Measurements from ENCODE around the gene EPPIN. TPM values are rescaled to one million over a fixed set of nuclear protein-coding genes. Genes with fewer than 3 reads are reported as not detected.

The EPPIN gene
- total and polyA plus RNA-seq, 2 donors (not counting 3 experiments of a cell fraction or from before 2014, with no cell fraction given) = not detected

DNA sequence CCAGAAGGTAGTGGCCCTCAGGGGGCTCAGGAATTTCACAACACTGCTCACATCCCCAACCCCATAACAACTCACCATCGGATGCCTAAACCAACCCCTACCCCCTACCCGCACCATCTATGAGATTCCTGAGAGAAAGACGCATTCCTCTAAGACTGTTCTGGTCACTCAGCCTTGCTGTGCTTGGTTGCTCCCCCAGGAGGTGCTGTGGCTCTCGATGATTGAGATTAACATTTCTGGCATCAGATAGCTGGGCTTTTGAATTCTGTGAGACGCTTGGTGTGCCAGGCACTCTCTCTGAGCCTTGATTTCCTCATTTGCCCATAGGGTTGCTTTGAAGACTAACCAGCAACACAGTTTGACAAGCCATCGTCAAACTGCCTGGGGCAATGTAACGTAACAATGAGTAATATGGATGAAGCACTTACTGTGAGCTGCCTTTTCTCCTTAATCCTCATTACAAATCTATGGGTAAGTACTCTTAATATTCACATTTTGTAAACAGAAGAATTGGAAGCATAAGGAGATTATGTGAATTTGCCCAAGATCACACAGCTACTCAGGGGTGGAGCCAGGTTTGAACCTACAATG lies 8.9 kb downstream of the EPPIN start:
- CTCF ChIA-PET = interaction anchor here (1.0 to 1.3 kb wide), 3 partner anchors 10 to 233 kb away, joined by 3 to 5 read pairs (median 4); partner anchors contain the start of gene WFDC10A
- Histone ChIP-seq H3K79me2 (ENCODE audit: control insufficient read depth, insufficient read depth, low read length) (no peaks in the 10 kb centered on the region), H3K36me3 (ENCODE audit: control insufficient read depth in 2 of 2, extremely low read depth in 1 of 2, insufficient read depth in 2 of 2, low read length in 2 of 2) (no peaks in the 10 kb centered on the region), H3K27me3 (ENCODE audit: control insufficient read depth in 2 of 2, insufficient read depth in 2 of 2, low read length in 2 of 2) (no peaks in the 10 kb centered on the region), H3K4me3 (replicated peaks in 1 of 3; ENCODE audit: insufficient read depth in 1 of 3, low read depth in 1 of 3, low read length in 3 of 3) (no peak overlapping the region), H3K4me1 (ENCODE audit: control insufficient read depth, extremely low read depth, insufficient read depth, low read length) (no peaks in the 10 kb centered on the region), H2AFZ (ENCODE audit: low read depth, low read length) (no peak overlapping the region), H3K9me1 (replicated peaks; ENCODE audit: control insufficient read depth, extremely low read depth, insufficient read depth, low read length) (no peaks in the 10 kb centered on the region), H3K9me3 (replicated peaks; ENCODE audit: control insufficient read depth, insufficient read depth, low read length) (no peaks in the 10 kb centered on the region), H3K27ac (ENCODE audit: insufficient read depth, low read depth, low read length) (no peak overlapping the region), H4K20me1 (replicated peaks; ENCODE audit: control insufficient read depth, extremely low read depth, insufficient read depth, low read length) (no peaks in the 10 kb centered on the region), H3K9ac (replicated peaks; ENCODE audit: extremely low read depth, insufficient read depth, low read length) (no peak overlapping the region), H3K4me2 (ENCODE audit: insufficient read depth, low read length) (no peak overlapping the region)
- no peak for DNase-seq (ENCODE audit: low read depth, low spot score)
- dilution Hi-C loops (cut with MboI; ENCODE audit: extremely low pct_ligation_motif_present, low sequenced_read_pairs) (no loop called here), intact Hi-C loops (cut with micrococcal nuclease) (no loop called here)
- POLR2A ChIA-PET = no interaction called here
- BruUV-seq (replicated peaks) = no TSS peak
- FAIRE-seq = no peak
- TF ChIP-seq MYC (IDR thresholded peaks at IDR 0.05; ENCODE audit: low read depth, low read length) (no peak), JUN (IDR thresholded peaks at IDR 0.05; ENCODE audit: borderline replicate concordance, insufficient read depth, insufficient read length, low read depth) (no peak), FOS (IDR thresholded peaks at IDR 0.05; ENCODE audit: borderline replicate concordance, insufficient read depth, low read length) (no peak), POLR2A (IDR thresholded peaks at IDR 0.05; ENCODE audit: low read depth, low read length) (no peak), GATA2 (IDR thresholded peaks at IDR 0.05; ENCODE audit: insufficient read depth, insufficient read length, low read depth, low read length) (no peak), EZH2 (IDR thresholded peaks at IDR 0.05; ENCODE audit: borderline replicate concordance, low read depth, low read length, severe bottlenecking) (no peak), MAX (IDR thresholded peaks at IDR 0.05; ENCODE audit: insufficient read depth, insufficient read length) (no peak), POLR2AphosphoS5 (IDR thresholded peaks at IDR 0.05; ENCODE audit: insufficient read depth, low read depth, low read length) (no peak)
- TF ChIP-seq, protein P1, sequence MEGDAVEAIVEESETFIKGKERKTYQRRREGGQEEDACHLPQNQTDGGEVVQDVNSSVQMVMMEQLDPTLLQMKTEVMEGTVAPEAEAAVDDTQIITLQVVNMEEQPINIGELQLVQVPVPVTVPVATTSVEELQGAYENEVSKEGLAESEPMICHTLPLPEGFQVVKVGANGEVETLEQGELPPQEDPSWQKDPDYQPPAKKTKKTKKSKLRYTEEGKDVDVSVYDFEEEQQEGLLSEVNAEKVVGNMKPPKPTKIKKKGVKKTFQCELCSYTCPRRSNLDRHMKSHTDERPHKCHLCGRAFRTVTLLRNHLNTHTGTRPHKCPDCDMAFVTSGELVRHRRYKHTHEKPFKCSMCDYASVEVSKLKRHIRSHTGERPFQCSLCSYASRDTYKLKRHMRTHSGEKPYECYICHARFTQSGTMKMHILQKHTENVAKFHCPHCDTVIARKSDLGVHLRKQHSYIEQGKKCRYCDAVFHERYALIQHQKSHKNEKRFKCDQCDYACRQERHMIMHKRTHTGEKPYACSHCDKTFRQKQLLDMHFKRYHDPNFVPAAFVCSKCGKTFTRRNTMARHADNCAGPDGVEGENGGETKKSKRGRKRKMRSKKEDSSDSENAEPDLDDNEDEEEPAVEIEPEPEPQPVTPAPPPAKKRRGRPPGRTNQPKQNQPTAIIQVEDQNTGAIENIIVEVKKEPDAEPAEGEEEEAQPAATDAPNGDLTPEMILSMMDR (IDR thresholded peaks at IDR 0.05; ENCODE audit: extremely low read depth in 1 of 2, insufficient read depth in 1 of 2, low read depth in 1 of 2, low read length in 2 of 2) = no peak

Measured in endothelial cell of umbilical vein (primary cell).